Neural progenitor cell (in vitro differentiated cells): ENCODE data around the gene ELAVL3. TPM values are rescaled to one million over a fixed set of nuclear protein-coding genes. Genes with fewer than 3 reads are reported as not detected.
"Not testable (repeated sequence)": the region's sequence is repeated elsewhere in the genome, so short reads cannot be mapped to it uniquely, and the experiment has no call there.

Source experiments
- DNase-seq: peaks from one replicate; pipeline ENCODE4 v3.0.0-alpha.2; 2016; ENCODE audit warnings: low spot score
- H2AFZ ChIP-seq: fragments of 200-600 bp; sonication (generic); replicated peaks from 2 replicates; pipeline ENCODE4 v1.6.1; 2016; ENCODE audit warnings: antibody characterized with exemption
- H3F3A ChIP-seq: fragments of 200-600 bp; sonication (generic); 2 replicates; pipeline ENCODE4 v1.6.1; 2016; ENCODE audit warnings: antibody characterized with exemption, low read depth
- H3K27ac ChIP-seq: fragments of 200-600 bp; sonication (generic); 2 replicates; pipeline ENCODE4 v1.5.1; 2016; ENCODE audit warnings: mild to moderate bottlenecking
- H3K27me3 ChIP-seq: fragments of 200-600 bp; sonication (generic); 2 replicates; pipeline ENCODE4 v1.6.1; 2016; ENCODE audit warnings: mild to moderate bottlenecking, moderate library complexity
- H3K36me3 ChIP-seq: fragments of 200-600 bp; sonication (generic); 2 replicates; pipeline ENCODE4 v1.5.1; 2016
- H3K4me1 ChIP-seq: fragments of 200-600 bp; sonication (generic); 2 replicates; pipeline ENCODE4 v1.6.1; 2016; ENCODE audit warnings: mixed run types
- H3K4me2 ChIP-seq: fragments of 200-600 bp; sonication (generic); 2 replicates; pipeline ENCODE4 v1.6.1; 2016
- H3K4me3 ChIP-seq: fragments of 200-600 bp; sonication (generic); 2 replicates; pipeline ENCODE4 v1.5.1; 2016
- H3K79me2 ChIP-seq: fragments of 200-600 bp; sonication (generic); 2 replicates; pipeline ENCODE4 v1.6.1; 2016; ENCODE audit warnings: low read depth
- H3K9ac ChIP-seq: fragments of 200-600 bp; sonication (generic); 2 replicates; pipeline ENCODE4 v1.6.1; 2016
- H3K9me3 ChIP-seq: fragments of 200-600 bp; sonication (generic); 2 replicates; pipeline ENCODE4 v1.5.1; 2016; ENCODE audit warnings: low read depth
- H4K20me1 ChIP-seq: fragments of 200-600 bp; sonication (generic); 2 replicates; pipeline ENCODE4 v1.6.1; 2016; ENCODE audit warnings: low read depth
- H3K27ac Mint-ChIP-seq: 3 replicates; pipeline ENCODE4 v1.8.0; 2021; ENCODE audit warnings: mixed read lengths
- H3K27me3 Mint-ChIP-seq: 2 replicates; pipeline ENCODE4 v1.8.0; 2022; ENCODE audit warnings: low read depth, mild to moderate bottlenecking, inconsistent platforms, moderate library complexity, mixed read lengths; ENCODE audit not compliant: insufficient read depth
- H3K36me3 Mint-ChIP-seq: 3 replicates; pipeline ENCODE4 v1.8.0; 2021; ENCODE audit warnings: mixed read lengths
- H3K4me1 Mint-ChIP-seq: 3 replicates; pipeline ENCODE4 v1.8.0; 2021; ENCODE audit warnings: mixed read lengths
- H3K4me3 Mint-ChIP-seq: 3 replicates; pipeline ENCODE4 v1.8.0; 2021; ENCODE audit warnings: mild to moderate bottlenecking, moderate library complexity, mixed read lengths
- H3K9me3 Mint-ChIP-seq: 3 replicates; pipeline ENCODE4 v1.8.0; 2020; ENCODE audit warnings: mixed read lengths
- EZH2 ChIP-seq: fragments of 200-600 bp; sonication (generic); IDR thresholded peaks from 2 replicates; pipeline ENCODE4 v1.6.1; 2017; ENCODE audit warnings: antibody characterized with exemption, mild to moderate bottlenecking, moderate library complexity
- EZH2phosphoT487 ChIP-seq: fragments of 200-600 bp; sonication (generic); IDR thresholded peaks from 2 replicates; pipeline ENCODE4 v1.6.1; 2017; ENCODE audit warnings: antibody characterized with exemption
- total RNA-seq: library from RNA; depleted of rRNA; stranded (reverse); fragments of >200 nt; gene quantifications from 2 replicates; pipeline ENCODE4 v1.2.3, GENCODE V29; 2015; ENCODE audit warnings: low replicate concordance
- TF ChIP-seq, protein P1 (sequence below): fragments of 200-600 bp; sonication (generic); IDR thresholded peaks from 2 replicates; pipeline ENCODE4 v1.5.1; 2017; ENCODE audit warnings: antibody characterized with exemption, mild to moderate bottlenecking

The ELAVL3 gene
- total RNA-seq, 1 donor from 2014 or later = not detected

DNA sequence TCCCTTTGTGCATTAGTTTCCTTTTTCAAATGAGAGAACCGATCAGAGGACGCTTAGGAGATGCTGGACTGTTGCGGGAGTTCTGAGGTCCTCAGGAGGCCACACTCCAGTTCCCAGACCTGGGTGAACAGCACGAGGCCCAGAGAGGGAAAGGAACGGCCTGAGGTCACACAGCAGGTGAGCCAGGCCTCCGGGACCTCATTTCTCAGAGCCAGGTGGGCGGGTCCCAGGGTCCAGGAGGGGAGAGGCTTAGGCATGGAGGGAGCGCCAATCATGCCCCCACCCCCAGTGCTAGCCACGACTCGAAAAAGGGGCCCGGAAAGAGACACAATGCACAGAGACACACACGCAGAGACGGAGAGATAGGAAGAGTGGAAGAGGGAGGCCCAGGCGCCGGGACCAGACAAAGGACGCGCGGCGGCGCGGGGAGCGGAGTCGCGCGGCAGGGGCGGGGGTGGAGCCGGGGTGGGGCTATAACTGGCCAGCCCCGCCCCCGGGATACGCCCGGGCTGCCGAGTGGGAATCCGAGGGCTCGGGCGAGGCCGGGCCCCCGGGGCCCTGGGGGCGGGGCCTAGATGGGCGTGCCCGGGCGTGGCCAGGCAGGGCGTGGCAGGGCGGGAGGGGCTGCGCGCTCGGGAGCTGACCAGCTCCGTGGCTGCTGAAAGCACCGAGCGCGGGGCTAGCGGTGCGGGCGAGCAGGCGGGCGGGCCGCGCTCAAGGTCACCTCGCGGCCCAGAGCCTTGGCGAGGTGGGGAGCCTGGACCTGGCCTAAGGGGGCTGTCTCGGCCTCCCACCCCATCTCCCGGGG is 1.6 kb downstream of the ELAVL3 start:
- H3K27ac Mint-ChIP-seq = no peak overlapping the region
- Histone ChIP-seq H3K36me3 (no peaks in the 10 kb centered on the region), H3K27me3 (peaks cover 55% of the 10 kb centered on the region)

DNA sequence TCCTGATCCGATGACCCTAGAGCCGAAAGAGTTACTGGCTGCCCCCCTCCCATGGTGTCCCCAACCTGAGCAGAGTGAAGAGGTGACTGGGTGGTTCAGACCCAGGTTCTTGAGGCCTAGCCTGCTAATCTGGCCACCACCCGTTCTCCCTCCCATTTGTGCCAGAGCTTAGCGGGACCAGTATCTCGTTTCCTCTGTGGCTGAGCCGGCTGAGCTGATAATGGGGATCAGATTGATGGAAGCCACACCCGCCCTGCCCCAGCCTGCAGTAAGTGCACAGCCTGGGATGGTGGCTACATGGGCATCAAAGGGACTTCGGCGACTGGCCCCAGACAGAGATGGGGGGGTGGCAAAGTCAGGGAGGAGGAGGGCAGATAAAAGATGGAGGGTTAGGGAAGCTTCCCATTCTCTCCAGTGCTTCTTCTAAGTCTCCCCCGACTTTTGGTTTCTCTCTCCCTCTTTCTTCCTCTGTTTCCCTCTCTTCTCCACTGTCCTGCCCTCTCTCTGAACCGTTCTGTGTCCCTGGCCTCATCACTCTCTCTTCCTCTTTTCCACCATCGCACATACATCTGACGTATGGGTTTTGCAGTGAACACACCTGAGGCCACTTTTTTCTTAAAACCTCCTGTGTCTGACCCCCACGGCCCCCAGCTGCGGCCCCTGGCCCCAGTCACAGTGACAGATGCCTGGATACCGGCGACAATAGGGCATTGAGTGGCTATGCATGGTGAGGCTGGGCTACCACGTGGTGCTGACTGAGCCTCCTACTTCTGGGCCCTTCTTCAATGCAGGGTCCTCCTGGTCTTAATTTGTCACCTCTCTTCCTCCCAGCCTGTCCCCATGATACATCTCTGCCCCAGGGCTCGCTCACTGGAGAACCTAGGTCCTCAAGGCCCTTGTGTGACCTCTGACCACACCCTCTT is 2.4 kb downstream of the ELAVL3 start:
- H3K36me3 Mint-ChIP-seq = peaks cover 3% of the 10 kb centered on the region
- Histone ChIP-seq H3F3A (peaks cover 22% of the 10 kb centered on the region), H3K4me3 (no peak overlapping the region), H3K36me3 (no peaks in the 10 kb centered on the region), H3K27ac (no peak overlapping the region), H3K27me3 (peaks cover 55% of the 10 kb centered on the region), H3K79me2 (no peaks in the 10 kb centered on the region), H3K9me3 (no peaks in the 10 kb centered on the region), H3K4me2 (no peak overlapping the region), H3K9ac (no peak overlapping the region), H2AFZ (no peak overlapping the region), H3K4me1 (peaks cover 3% of the 10 kb centered on the region), H4K20me1 (peaks cover 40% of the 10 kb centered on the region)
- H3K4me3 Mint-ChIP-seq = peak overlapping the region; percentile 83
- peaks cover 16% of the 10 kb centered on the region for H3K4me1 Mint-ChIP-seq
- DNase-seq = no peak
- TF ChIP-seq, protein P1, sequence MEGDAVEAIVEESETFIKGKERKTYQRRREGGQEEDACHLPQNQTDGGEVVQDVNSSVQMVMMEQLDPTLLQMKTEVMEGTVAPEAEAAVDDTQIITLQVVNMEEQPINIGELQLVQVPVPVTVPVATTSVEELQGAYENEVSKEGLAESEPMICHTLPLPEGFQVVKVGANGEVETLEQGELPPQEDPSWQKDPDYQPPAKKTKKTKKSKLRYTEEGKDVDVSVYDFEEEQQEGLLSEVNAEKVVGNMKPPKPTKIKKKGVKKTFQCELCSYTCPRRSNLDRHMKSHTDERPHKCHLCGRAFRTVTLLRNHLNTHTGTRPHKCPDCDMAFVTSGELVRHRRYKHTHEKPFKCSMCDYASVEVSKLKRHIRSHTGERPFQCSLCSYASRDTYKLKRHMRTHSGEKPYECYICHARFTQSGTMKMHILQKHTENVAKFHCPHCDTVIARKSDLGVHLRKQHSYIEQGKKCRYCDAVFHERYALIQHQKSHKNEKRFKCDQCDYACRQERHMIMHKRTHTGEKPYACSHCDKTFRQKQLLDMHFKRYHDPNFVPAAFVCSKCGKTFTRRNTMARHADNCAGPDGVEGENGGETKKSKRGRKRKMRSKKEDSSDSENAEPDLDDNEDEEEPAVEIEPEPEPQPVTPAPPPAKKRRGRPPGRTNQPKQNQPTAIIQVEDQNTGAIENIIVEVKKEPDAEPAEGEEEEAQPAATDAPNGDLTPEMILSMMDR = no peak
- TF ChIP-seq EZH2 (no peak), EZH2phosphoT487 (no peak)
- H3K27me3 Mint-ChIP-seq = peaks cover 25% of the 10 kb centered on the region
- no peak overlapping the region for H3K27ac Mint-ChIP-seq
- H3K9me3 Mint-ChIP-seq = peaks cover 3% of the 10 kb centered on the region

More for the DNA sequence above, 1.6 kb downstream of the ELAVL3 start:
- Histone ChIP-seq H3F3A (peaks cover 22% of the 10 kb centered on the region), H4K20me1 (peaks cover 40% of the 10 kb centered on the region), H3K79me2 (no peaks in the 10 kb centered on the region), H3K27ac (no peak overlapping the region), H2AFZ (no peak overlapping the region), H3K4me1 (peaks cover 3% of the 10 kb centered on the region), H3K9me3 (no peaks in the 10 kb centered on the region), H3K4me2 (peak overlapping the region; percentile 61), H3K9ac (no peak overlapping the region), H3K4me3 (peak overlapping the region; percentile 27)
- TF ChIP-seq EZH2phosphoT487 (no peak), EZH2 (no peak)
- TF ChIP-seq, protein P1 = no peak
- peaks cover 3% of the 10 kb centered on the region for H3K9me3 Mint-ChIP-seq
- peak overlapping the region; percentile 83 for H3K4me3 Mint-ChIP-seq
- H3K4me1 Mint-ChIP-seq = peaks cover 16% of the 10 kb centered on the region
- H3K27me3 Mint-ChIP-seq = peaks cover 29% of the 10 kb centered on the region
- peak; percentile 85 for DNase-seq
- H3K36me3 Mint-ChIP-seq = peaks cover 7% of the 10 kb centered on the region

DNA sequence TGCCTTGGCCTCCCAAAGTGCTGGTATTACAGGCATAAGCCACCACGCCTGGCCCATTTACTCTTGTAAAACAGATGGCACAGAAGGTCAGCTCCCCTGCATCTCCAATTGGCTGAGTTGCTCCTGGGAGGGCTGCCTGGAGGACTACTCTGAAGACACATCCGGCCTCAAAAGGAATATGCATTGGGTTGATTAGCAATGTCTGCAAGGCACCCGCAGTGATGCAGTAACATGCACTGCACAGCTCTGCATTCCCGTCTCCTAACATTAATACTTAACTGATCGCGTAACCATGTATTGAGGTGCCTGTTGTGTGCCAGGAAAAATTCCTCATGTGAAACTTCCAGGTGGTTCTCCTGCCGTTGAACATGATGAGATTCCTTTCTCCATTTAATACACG is 5.0 kb downstream of the ELAVL3 start:
- peaks cover 3% of the 10 kb centered on the region for H3K4me1 ChIP-seq
- H3K9ac ChIP-seq = no peak overlapping the region
- peaks cover 12% of the 10 kb centered on the region for H3F3A ChIP-seq
- Mint-ChIP-seq H3K27ac (no peak overlapping the region), H3K36me3 (peaks cover 2% of the 10 kb centered on the region), H3K4me1 (peaks cover 5% of the 10 kb centered on the region), H3K9me3 (no peaks in the 10 kb centered on the region), H3K4me3 (no peak overlapping the region), H3K27me3 (peaks cover 11% of the 10 kb centered on the region)
- peaks cover 18% of the 10 kb centered on the region for H4K20me1 ChIP-seq
- peaks cover 32% of the 10 kb centered on the region for H3K27me3 ChIP-seq
- H3K79me2 ChIP-seq = no peaks in the 10 kb centered on the region
- no peak overlapping the region for H3K27ac ChIP-seq
- no peaks in the 10 kb centered on the region for H3K9me3 ChIP-seq
- H3K4me2 ChIP-seq = no peak overlapping the region
- DNase-seq = no peak
- no peak overlapping the region for H3K4me3 ChIP-seq
- no peak overlapping the region for H2AFZ ChIP-seq
- no peaks in the 10 kb centered on the region for H3K36me3 ChIP-seq
- TF ChIP-seq EZH2phosphoT487 (no peak), EZH2 (no peak)
- TF ChIP-seq, protein P1 = no peak

DNA sequence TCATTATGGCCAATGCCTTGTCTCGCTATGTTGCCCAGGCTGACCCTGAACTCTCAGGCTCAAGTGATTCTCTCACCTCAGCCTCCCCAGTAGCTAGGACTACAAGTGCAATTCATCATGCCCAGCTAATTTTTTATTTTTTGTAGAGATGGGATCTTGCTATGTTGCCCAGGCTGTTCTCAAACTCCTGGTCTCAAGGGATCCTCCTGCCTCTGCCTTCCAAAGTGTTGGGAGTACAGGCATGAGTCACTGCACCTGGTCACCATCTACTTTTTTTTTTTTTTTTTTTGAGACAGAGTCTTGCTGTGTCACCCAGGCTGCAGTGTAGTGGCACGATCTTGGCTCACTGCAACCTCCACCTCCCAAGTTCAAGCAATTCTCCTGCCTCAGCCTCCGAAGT is 5.5 kb downstream of the ELAVL3 start:
- not testable (repeated sequence) for H3K4me1 ChIP-seq, H3K4me3 Mint-ChIP-seq, H3K4me3 ChIP-seq, H3K27ac Mint-ChIP-seq, H3K27ac ChIP-seq, H3K4me1 Mint-ChIP-seq, H2AFZ ChIP-seq, H3K9me3 Mint-ChIP-seq, H3K9me3 ChIP-seq, DNase-seq, H3K79me2 ChIP-seq, H3K4me2 ChIP-seq, H3K36me3 Mint-ChIP-seq, H3K36me3 ChIP-seq, H3K9ac ChIP-seq
- Histone ChIP-seq H3F3A (peaks cover 12% of the 10 kb centered on the region), H4K20me1 (peaks cover 13% of the 10 kb centered on the region), H3K27me3 (peaks cover 27% of the 10 kb centered on the region)
- peaks cover 11% of the 10 kb centered on the region for H3K27me3 Mint-ChIP-seq
